ENCODE measurements around the gene HOXA3.

Gene HOXA3

GRCh38 chr7:27151931-27152815, at the start of gene HOXA3:
HOXA3 (minus strand) TSS chr7:27152583; CDS start chr7:27110640, 41,943 bp downstream.
- no peak for DNase-seq (ENCODE audit: low read depth in 2 of 2)

- DNase-seq (ENCODE audit: low read depth in 2 of 2) = no peak
Measured at GRCh38 chr7:27201580-27202017, 49.2 kb upstream of the HOXA3 start.

GRCh38 chr7:27200761-27201579, 48.6 kb upstream of the HOXA3 start:
- DNase-seq (ENCODE audit: low read depth in 2 of 2) = no peak

GRCh38 chr7:27199849-27200760, 47.7 kb upstream of the HOXA3 start, which contains the start of gene HOXA13:
HOXA13 (minus strand) TSS chr7:27200091; CDS start chr7:27200077, 14 bp downstream.
- DNase-seq (ENCODE audit: low read depth in 2 of 2) = no peak

GRCh38 chr7:27198871-27199801, 46.8 kb upstream of the HOXA3 start:
- DNase-seq (ENCODE audit: low read depth in 2 of 2) = no peak

- no peak for DNase-seq (ENCODE audit: low read depth in 2 of 2)
Measured at GRCh38 chr7:27198138-27198841, 45.9 kb upstream of the HOXA3 start.

GRCh38 chr7:27197137-27198042, 45.0 kb upstream of the HOXA3 start:
- DNase-seq (ENCODE audit: low read depth in 2 of 2) = no peak

- DNase-seq (ENCODE audit: low read depth in 2 of 2) = peak; percentile 64 to 77
Measured at GRCh38 chr7:27196287-27196767, 43.9 kb upstream of the HOXA3 start.

- no peak for DNase-seq (ENCODE audit: low read depth in 2 of 2)
Measured at GRCh38 chr7:27194686-27195379, 42.5 kb upstream of the HOXA3 start.

- no peak for DNase-seq (ENCODE audit: low read depth in 2 of 2)
Measured at GRCh38 chr7:27194002-27194352, 41.6 kb upstream of the HOXA3 start.

GRCh38 chr7:27193335-27194001, 41.1 kb upstream of the HOXA3 start:
- DNase-seq (ENCODE audit: low read depth in 2 of 2) = no peak

- no peak for DNase-seq (ENCODE audit: low read depth in 2 of 2)
Measured at GRCh38 chr7:27192546-27193334, 40.4 kb upstream of the HOXA3 start.

- no peak for DNase-seq (ENCODE audit: low read depth in 2 of 2)
Measured at GRCh38 chr7:27191833-27192545, 39.6 kb upstream of the HOXA3 start.

- no peak for DNase-seq (ENCODE audit: low read depth in 2 of 2)
Measured at GRCh38 chr7:27191161-27191731, 38.9 kb upstream of the HOXA3 start.

GRCh38 chr7:27189997-27190748, 37.8 kb upstream of the HOXA3 start:
- DNase-seq (ENCODE audit: low read depth in 2 of 2) = no peak

All from stimulated activated CD4-positive, alpha-beta T cell treated with anti-CD3 and anti-CD28 coated beads, Interleukin-15, amount 100 ng/mL, for 48 hours (primary cell).